DND-41 (cell line): Measurements from ENCODE around the gene SPRR2D.
"Not testable (repeated sequence)": the region's sequence is repeated elsewhere in the genome, so short reads cannot be mapped to it uniquely, and the experiment has no call there.

Experiments used
- EZH2 ChIP-seq: IDR thresholded peaks from 3 replicates; pipeline ENCODE4 v1.6.1; 2012; ENCODE audit warnings: borderline replicate concordance, low read depth, mild to moderate bottlenecking, moderate library complexity, low read length, inconsistent platforms; ENCODE audit not compliant: severe bottlenecking
- TF ChIP-seq, protein P1 (sequence below): IDR thresholded peaks from 2 replicates; pipeline ENCODE4 v1.5.1; 2012; ENCODE audit warnings: borderline replicate concordance, low read length, moderate library complexity, mild to moderate bottlenecking; ENCODE audit not compliant: poor library complexity, severe bottlenecking; ENCODE audit errors: extremely low read depth

DNA sequence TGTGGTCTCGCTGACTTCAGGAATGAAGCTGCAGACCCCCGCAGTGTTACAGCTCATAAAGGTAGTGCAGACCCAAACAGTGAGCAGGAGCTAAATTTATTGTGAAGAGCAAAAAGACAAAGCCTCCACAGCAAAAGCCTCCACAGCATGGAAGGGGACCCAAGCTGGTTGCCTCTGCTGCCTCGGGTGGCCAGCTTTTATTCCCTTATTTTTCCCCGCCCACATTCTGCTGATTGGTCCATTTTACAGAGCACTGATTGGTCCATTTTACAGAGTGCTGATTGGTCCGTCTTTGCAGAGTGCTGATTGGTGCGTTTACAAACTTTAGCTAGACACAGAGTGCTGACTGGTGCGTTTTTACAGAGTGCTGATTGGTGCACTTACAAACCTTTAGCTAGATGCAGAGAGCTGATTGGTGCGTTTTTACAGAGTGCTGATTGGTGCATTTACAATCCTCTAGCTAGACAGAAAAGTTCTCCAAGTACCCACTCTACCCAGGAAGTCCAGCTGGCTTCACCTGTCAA, 29.6 kb downstream of the SPRR2D start:
- TF ChIP-seq, protein P1, sequence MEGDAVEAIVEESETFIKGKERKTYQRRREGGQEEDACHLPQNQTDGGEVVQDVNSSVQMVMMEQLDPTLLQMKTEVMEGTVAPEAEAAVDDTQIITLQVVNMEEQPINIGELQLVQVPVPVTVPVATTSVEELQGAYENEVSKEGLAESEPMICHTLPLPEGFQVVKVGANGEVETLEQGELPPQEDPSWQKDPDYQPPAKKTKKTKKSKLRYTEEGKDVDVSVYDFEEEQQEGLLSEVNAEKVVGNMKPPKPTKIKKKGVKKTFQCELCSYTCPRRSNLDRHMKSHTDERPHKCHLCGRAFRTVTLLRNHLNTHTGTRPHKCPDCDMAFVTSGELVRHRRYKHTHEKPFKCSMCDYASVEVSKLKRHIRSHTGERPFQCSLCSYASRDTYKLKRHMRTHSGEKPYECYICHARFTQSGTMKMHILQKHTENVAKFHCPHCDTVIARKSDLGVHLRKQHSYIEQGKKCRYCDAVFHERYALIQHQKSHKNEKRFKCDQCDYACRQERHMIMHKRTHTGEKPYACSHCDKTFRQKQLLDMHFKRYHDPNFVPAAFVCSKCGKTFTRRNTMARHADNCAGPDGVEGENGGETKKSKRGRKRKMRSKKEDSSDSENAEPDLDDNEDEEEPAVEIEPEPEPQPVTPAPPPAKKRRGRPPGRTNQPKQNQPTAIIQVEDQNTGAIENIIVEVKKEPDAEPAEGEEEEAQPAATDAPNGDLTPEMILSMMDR, result not testable (repeated sequence)
- TF ChIP-seq EZH2, result not testable (repeated sequence)
